Prostate gland (tissue), 2 donors: Measurements from ENCODE around the gene HNF1A. TPM values are rescaled to one million over a fixed set of nuclear protein-coding genes. Genes with fewer than 3 reads are reported as not detected.

Experiments
- DNase-seq: peaks from one replicate; pipeline ENCODE4 v3.0.0-alpha.2; 2019; ENCODE audit warnings: low spot score
- H3K27ac ChIP-seq, 2 donors: fragments of 200-600 bp; sonication (generic); 2 replicates each; pipeline ENCODE4 v1.5.1; 2017 to 2019
- H3K27me3 ChIP-seq: fragments of 200-600 bp; sonication (generic); replicated peaks from 2 replicates; pipeline ENCODE4 v1.5.1; 2019; ENCODE audit not compliant: insufficient read depth
- H3K36me3 ChIP-seq, 2 donors: fragments of 200-600 bp; sonication (generic); 1 replicate in 1 of 2; 2 replicates in 1 of 2; pipeline versions ENCODE4 v1.5.1 to v1.8.1; 2017 to 2019
- H3K4me1 ChIP-seq: fragments of 200-600 bp; sonication (generic); replicated peaks from 2 replicates; pipeline ENCODE4 v1.5.1; 2019
- H3K4me3 ChIP-seq, 2 donors: fragments of 200-600 bp; sonication (generic); 2 replicates each; pipeline ENCODE4 v1.5.1; 2017 to 2019
- H3K9me3 ChIP-seq: fragments of 200-600 bp; sonication (generic); 2 replicates; pipeline ENCODE4 v1.5.1; 2017
- POLR2A ChIP-seq: fragments of 450-650 bp; IDR thresholded peaks from one replicate; pipeline ENCODE4 v1.6.1; 2016; ENCODE audit warnings: antibody characterized with exemption, mild to moderate bottlenecking
- POLR2AphosphoS5 ChIP-seq: sonication (generic); formaldehyde crosslinking; IDR thresholded peaks from one replicate; pipeline ENCODE4 v1.6.1; 2017; ENCODE audit warnings: antibody characterized with exemption
- WGBS: methylation state at CpG from one replicate; pipeline ENCODE4 v1.1.5; 2018; 5-methylcytosine and 5-hydroxymethylcytosine counted together
- intact Hi-C: fragments of 100-400 bp; cut with DNase I; formaldehyde crosslinking; loops from one replicate; pipeline ENCODE4 v1.14.2; 2022
- total RNA-seq, 2 donors: library from RNA; depleted of rRNA; stranded (reverse); fragments of >200 nt; gene quantifications; one replicate each; pipeline ENCODE4 v1.1.0, GENCODE V29; 2016
- TF ChIP-seq, protein P1 (sequence below), 4 experiments: fragments of 200-600 bp in 2 of 4; fragments of 450-650 bp in 2 of 4; sonication (generic) in 2 of 4; IDR thresholded peaks; 1 replicate in 3 of 4; 2 replicates in 1 of 4; pipeline ENCODE4 v1.5.1; 2016 to 2019; ENCODE audit warnings: antibody characterized with exemption in 4 of 4, mild to moderate bottlenecking in 2 of 4, moderate library complexity in 2 of 4

Gene HNF1A
- total RNA-seq, 2 donors from 2014 or later, result 1.1 to 1.3 TPM

DNA sequence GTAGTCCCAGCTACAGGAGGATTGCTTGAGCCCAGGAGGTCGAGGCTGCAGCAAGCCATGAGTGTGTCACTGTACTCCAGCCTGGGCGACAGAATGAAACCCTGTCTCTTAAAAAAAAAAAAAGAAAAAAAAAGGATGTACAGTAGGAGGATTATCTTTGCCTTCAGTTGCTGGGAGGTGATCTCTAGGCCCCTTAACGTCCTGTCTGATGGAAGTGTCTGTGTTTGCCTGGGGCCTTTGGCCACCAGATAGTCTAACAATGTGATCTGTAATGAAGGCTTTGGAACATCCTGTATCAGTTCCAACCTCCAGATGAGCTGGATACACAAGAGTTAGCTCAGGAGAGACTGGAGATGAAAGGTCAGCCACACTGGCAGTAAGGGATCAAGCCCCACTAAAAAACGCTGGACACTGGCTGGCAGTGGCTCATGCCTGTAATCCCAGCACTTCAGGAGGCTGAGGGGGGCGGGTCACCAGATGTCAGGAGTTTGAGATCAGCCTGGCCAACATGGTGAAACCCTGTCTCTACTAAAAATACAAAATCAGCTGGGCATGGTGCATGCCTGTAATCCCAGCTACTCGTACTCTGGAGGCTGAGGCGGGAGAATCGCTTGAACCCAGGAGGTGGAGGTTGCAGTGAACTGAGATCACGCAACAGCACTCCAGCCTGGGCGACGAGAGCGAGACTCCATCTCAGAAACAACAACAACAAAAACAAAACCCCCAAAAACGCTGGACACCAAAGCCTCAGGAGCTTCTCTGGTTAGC is 19.0 kb upstream of the HNF1A start:
- 77% methylated on average over 13 of the region's 13 CpGs for WGBS
- Histone ChIP-seq H3K9me3 (no peaks in the 10 kb centered on the region), H3K4me3 (no peak overlapping the region), H3K27ac (no peak overlapping the region), H3K4me1 (no peaks in the 10 kb centered on the region), H3K27me3 (no peaks in the 10 kb centered on the region), H3K36me3 (no peaks in the 10 kb centered on the region)
- DNase-seq, result no peak
- intact Hi-C loops, result no loop called here
- TF ChIP-seq POLR2AphosphoS5, result no peak
- no peak for TF ChIP-seq POLR2A
- TF ChIP-seq, protein P1, sequence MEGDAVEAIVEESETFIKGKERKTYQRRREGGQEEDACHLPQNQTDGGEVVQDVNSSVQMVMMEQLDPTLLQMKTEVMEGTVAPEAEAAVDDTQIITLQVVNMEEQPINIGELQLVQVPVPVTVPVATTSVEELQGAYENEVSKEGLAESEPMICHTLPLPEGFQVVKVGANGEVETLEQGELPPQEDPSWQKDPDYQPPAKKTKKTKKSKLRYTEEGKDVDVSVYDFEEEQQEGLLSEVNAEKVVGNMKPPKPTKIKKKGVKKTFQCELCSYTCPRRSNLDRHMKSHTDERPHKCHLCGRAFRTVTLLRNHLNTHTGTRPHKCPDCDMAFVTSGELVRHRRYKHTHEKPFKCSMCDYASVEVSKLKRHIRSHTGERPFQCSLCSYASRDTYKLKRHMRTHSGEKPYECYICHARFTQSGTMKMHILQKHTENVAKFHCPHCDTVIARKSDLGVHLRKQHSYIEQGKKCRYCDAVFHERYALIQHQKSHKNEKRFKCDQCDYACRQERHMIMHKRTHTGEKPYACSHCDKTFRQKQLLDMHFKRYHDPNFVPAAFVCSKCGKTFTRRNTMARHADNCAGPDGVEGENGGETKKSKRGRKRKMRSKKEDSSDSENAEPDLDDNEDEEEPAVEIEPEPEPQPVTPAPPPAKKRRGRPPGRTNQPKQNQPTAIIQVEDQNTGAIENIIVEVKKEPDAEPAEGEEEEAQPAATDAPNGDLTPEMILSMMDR (IDR thresholded peaks at IDR 0.05), result no peak

DNA sequence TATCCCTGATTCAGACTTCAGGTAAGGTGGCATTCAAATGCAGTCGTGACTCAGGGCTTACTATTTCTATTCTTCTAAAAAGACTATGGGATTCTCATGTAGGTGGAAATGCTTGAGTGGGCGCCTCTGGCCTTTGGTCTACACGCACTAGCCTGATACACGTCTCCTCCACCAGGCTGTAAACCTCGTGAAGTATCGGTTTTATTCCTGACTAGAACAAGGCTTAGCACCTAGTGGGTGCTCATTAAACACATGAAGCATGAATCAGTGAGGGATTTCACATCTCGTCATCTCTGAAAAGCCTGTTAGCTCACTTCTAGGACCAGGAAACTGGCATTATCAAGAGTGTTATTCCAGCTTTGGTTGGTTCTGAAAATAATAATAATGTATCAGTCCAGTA is 17.7 kb upstream of the HNF1A start:
- Histone ChIP-seq H3K4me1 (no peaks in the 10 kb centered on the region), H3K27me3 (no peaks in the 10 kb centered on the region), H3K27ac (no peak overlapping the region), H3K4me3 (no peak overlapping the region), H3K9me3 (no peaks in the 10 kb centered on the region), H3K36me3 (no peaks in the 10 kb centered on the region)
- WGBS, result 81% methylated on average over 7 of the region's 7 CpGs
- DNase-seq, result no peak
- intact Hi-C loops, result no loop called here
- TF ChIP-seq POLR2AphosphoS5, result no peak
- TF ChIP-seq, protein P1 (IDR thresholded peaks at IDR 0.05), result no peak
- no peak for TF ChIP-seq POLR2A

GRCh38 chr12:120961604-120962531 is 16.5 kb upstream of the HNF1A start:
- TF ChIP-seq POLR2AphosphoS5 (no peak), POLR2A (no peak)
- TF ChIP-seq, protein P1 (IDR thresholded peaks at IDR 0.05), result no peak
- Histone ChIP-seq H3K27ac (no peak overlapping the region), H3K27me3 (no peaks in the 10 kb centered on the region), H3K4me1 (no peaks in the 10 kb centered on the region), H3K9me3 (no peaks in the 10 kb centered on the region), H3K36me3 (no peaks in the 10 kb centered on the region), H3K4me3 (no peak overlapping the region)
- DNase-seq, result peak; percentile 17
- intact Hi-C loops, result no loop called here
- 58% methylated on average over 17 of the region's 17 CpGs for WGBS

- 62% methylated on average over 2 of the region's 2 CpGs for WGBS
- TF ChIP-seq POLR2AphosphoS5 (no peak), POLR2A (no peak)
- TF ChIP-seq, protein P1 (IDR thresholded peaks at IDR 0.05), result no peak
- Histone ChIP-seq H3K9me3 (no peaks in the 10 kb centered on the region), H3K4me1 (no peaks in the 10 kb centered on the region), H3K36me3 (no peaks in the 10 kb centered on the region), H3K4me3 (no peak overlapping the region), H3K27ac (no peak overlapping the region), H3K27me3 (no peaks in the 10 kb centered on the region)
- intact Hi-C loops, result no loop called here
- no peak for DNase-seq
These were observed 15.8 kb upstream of the HNF1A start for GRCh38 chr12:120962532-120963020.
